Calu3 (cell line): ENCODE data around the gene PGLYRP1. TPM values are rescaled to one million over a fixed set of nuclear protein-coding genes. Genes with fewer than 3 reads are reported as not detected.

Experiments
- Bru-seq: library from RNA; stranded (reverse); fragments of 400-500 nt; gene quantifications from one replicate; lab custom pipeline; 2021; lab: Mats Ljungman, UMichigan
- BruChase-seq, 2 experiments: library from RNA; stranded (reverse); fragments of 400-500 nt; gene quantifications; one replicate each; lab custom pipeline; 2021; lab: Mats Ljungman, UMichigan
- BruUV-seq: library from RNA; stranded (reverse); fragments of 400-500 nt; replicated peaks from 2 replicates; lab custom pipeline; 2021; lab: Mats Ljungman, UMichigan
- CTCF ChIA-PET: fragments of 300-600 bp; sonication (Branson Sonifier 250); formaldehyde crosslinking; loops from one replicate; lab custom pipeline; 2022; ENCODE audit warnings: antibody characterized with exemption; lab: Charles Lee
- DNase-seq: peaks from one replicate; pipeline ENCODE4 v3.0.0; 2022
- H3K27ac Mint-ChIP-seq: one replicate; pipeline ENCODE4 v1.8.0; 2022; ENCODE audit warnings: mixed read lengths; ENCODE audit not compliant: unreplicated experiment
- H3K27me3 Mint-ChIP-seq: one replicate; pipeline ENCODE4 v1.8.0; 2022; ENCODE audit warnings: mixed read lengths; ENCODE audit not compliant: unreplicated experiment
- H3K36me3 Mint-ChIP-seq: one replicate; pipeline ENCODE4 v1.8.0; 2022; ENCODE audit warnings: mild to moderate bottlenecking, moderate library complexity, mixed read lengths; ENCODE audit not compliant: insufficient read depth, unreplicated experiment
- H3K4me1 Mint-ChIP-seq: one replicate; pipeline ENCODE4 v1.8.0; 2022; ENCODE audit warnings: mild to moderate bottlenecking, low read depth, mixed read lengths; ENCODE audit not compliant: unreplicated experiment
- H3K4me3 Mint-ChIP-seq: one replicate; pipeline ENCODE4 v1.8.0; 2022; ENCODE audit warnings: mild to moderate bottlenecking, low read depth, moderate library complexity, mixed read lengths; ENCODE audit not compliant: unreplicated experiment
- H3K9me3 Mint-ChIP-seq: one replicate; pipeline ENCODE4 v1.8.0; 2022; ENCODE audit warnings: low read depth, mixed read lengths; ENCODE audit not compliant: unreplicated experiment
- intact Hi-C: fragments of 100-400 bp; cut with micrococcal nuclease; formaldehyde crosslinking; loops from one replicate; pipeline ENCODE4 v1.10.0; 2022; ENCODE audit not compliant: unreplicated experiment
- long read RNA-seq: library from polyadenylated mRNA; stranded (forward); transcript quantifications from one replicate; pipeline ENCODE4 v2.0.0, GENCODE V29; 2022
- total RNA-seq: library from RNA; stranded (reverse); gene quantifications from 2 replicates; pipeline ENCODE4 v1.2.3, GENCODE V29; 2022
- TF ChIP-seq, protein P1 (sequence below): fragments of 200-600 bp; IDR thresholded peaks from one replicate; pipeline ENCODE4 v1.8.0; 2022; ENCODE audit warnings: antibody characterized with exemption; ENCODE audit not compliant: unreplicated experiment

The PGLYRP1 gene, protein sequence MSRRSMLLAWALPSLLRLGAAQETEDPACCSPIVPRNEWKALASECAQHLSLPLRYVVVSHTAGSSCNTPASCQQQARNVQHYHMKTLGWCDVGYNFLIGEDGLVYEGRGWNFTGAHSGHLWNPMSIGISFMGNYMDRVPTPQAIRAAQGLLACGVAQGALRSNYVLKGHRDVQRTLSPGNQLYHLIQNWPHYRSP
- total RNA-seq = not detected in 2 replicates
- not detected for Bru-seq, nascent RNA
- not detected for BruChase-seq, experiment 1, labeled RNA remaining after a 6-hour chase
- BruChase-seq, experiment 2, labeled RNA remaining after a 2-hour chase = not detected
- long read RNA-seq, partial matches to known transcripts = 0 of 8 reads
- long read RNA-seq, other reads (novel, unspliced or antisense) = 8 of 8 reads

DNA sequence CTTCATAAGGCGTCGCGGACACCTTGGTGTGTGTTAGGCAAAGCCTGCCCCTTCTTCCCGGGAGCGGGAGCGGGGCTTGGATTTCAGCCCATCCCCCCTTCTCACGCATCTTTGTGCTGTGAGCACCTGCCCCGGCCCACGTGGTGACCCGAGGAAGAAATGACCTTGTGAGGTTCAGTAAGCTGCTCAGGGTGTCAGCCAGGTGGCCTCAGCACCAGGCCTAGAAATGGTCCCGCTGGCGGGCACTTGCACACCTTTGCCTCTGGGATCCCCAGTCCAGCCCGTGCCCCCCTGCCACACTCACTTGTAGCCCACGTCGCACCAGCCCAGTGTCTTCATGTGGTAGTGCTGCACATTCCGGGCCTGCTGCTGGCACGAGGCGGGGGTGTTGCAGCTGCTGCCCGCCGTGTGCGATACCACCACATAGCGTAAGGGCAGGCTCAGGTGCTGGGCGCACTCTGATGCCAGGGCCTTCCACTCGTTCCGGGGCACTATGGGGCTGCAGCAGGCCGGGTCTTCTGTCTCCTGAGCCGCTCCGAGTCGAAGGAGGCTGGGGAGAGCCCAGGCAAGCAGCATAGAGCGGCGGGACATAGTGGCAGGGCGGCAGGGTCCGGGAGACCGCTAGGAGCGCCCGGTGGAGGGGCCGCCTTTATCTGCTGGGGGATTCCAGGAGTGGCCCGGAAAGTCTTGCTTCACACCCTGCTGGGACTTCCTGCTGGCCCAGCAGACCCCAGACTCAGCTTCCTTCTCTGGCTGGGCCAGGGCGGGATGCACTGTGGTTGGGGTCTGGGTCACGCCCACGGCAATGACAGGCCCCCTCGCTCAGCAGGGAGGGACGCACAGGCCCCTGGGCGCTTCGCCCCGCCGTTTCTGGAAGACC lies at the start of gene PGLYRP1:
PGLYRP1 (minus strand) TSS at position 623 of the 880 bp plus-strand sequence; CDS start at position 591, 32 bp downstream.
- Mint-ChIP-seq H3K36me3 (no peaks in the 10 kb centered on the region), H3K27me3 (no peaks in the 10 kb centered on the region), H3K4me3 (no peak within 1 kb of the TSS), H3K4me1 (no peaks in the 10 kb centered on the region), H3K27ac (no peak within 1 kb of the TSS), H3K9me3 (no peaks in the 10 kb centered on the region)
- TF ChIP-seq, protein P1, sequence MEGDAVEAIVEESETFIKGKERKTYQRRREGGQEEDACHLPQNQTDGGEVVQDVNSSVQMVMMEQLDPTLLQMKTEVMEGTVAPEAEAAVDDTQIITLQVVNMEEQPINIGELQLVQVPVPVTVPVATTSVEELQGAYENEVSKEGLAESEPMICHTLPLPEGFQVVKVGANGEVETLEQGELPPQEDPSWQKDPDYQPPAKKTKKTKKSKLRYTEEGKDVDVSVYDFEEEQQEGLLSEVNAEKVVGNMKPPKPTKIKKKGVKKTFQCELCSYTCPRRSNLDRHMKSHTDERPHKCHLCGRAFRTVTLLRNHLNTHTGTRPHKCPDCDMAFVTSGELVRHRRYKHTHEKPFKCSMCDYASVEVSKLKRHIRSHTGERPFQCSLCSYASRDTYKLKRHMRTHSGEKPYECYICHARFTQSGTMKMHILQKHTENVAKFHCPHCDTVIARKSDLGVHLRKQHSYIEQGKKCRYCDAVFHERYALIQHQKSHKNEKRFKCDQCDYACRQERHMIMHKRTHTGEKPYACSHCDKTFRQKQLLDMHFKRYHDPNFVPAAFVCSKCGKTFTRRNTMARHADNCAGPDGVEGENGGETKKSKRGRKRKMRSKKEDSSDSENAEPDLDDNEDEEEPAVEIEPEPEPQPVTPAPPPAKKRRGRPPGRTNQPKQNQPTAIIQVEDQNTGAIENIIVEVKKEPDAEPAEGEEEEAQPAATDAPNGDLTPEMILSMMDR = no peak
- intact Hi-C loops = loop anchor here (10.0 kb wide), 1 partner anchor 162 kb away; no protein-coding TSS in a partner anchor
- BruUV-seq = no TSS peak
- CTCF ChIA-PET = no interaction called here
- DNase-seq = no peak

DNA sequence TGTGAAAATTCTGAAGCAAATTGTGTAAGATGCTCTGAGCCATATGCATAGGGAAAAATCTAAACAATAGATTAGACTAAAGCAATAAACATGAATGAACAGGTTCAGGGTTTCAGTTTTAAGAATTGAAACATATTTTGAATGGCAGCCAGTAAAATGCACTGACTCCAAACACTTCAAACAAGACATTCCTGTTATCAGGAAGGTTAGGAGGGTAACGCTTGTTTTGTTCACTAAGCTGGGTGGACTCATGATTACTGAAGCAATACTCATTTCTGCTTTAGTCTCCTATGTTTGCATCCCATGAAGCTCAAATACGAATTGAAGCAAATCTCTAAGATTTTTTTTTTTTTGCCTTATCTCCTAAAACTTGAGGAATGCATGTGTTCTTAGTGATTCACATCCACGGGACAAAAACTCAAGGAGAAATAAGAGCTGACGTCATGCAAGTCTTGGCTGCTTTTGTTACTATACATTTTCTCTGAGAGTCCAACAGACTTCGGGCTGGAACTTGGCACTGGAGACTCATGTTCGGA lies 47.0 kb upstream of the PGLYRP1 start:
- H3K4me1 Mint-ChIP-seq = peaks cover 15% of the 10 kb centered on the region
- no peak overlapping the region for H3K4me3 Mint-ChIP-seq
- H3K36me3 Mint-ChIP-seq = no peaks in the 10 kb centered on the region
- BruUV-seq = no TSS peak
- TF ChIP-seq, protein P1 = no peak
- no peaks in the 10 kb centered on the region for H3K9me3 Mint-ChIP-seq
- no peak for DNase-seq
- intact Hi-C loops = no loop called here
- peaks cover 100% of the 10 kb centered on the region for H3K27me3 Mint-ChIP-seq
- CTCF ChIA-PET = interaction anchor here (0.7 to 1.1 kb wide), 4 partner anchors 9 to 422 kb away, joined by 3 to 6 read pairs (median 4); no protein-coding TSS in a partner anchor
- H3K27ac Mint-ChIP-seq = no peak overlapping the region

DNA sequence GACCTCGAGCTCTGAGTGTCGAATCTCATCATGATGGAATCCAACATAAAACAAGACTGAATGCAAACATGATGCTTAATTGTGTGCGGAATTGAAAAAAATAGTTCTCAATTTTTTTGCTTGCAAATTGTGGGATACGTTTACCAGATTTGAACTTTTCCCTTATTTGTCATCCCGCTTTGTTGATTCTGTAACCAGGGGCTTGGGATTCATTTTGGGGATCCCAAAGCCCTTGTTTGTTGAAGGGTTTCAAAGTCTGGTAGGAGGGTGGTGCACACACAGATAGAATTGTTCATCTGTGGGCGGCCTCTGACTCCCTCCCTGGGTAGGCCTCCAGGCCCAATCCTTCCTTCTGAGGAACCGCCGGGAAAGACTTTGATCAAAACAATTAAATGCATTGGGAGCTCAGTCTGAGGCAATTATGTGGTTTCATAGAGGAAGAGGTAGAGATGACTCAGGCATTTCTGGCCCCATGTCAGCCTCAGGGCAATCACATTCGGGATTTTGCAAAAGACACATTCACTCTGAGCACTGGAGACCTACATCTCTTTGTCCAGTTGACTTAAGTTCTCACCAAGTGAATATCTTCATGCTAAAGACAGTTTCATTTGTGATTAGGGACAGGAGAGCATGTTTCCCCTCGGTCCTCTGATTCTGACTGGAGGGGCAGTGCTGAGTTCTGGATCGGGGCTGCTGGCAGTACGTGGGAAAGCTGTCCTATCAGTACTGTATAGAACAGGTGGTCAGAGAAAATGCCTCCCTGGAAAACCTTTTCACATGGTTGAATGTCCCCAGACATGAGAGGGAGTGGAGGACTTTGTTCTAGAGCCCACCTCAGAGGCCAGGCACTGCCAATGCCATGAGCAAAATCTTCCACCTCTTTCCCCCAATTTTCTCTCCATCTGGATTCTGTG lies 45.7 kb upstream of the PGLYRP1 start:
- no peak overlapping the region for H3K27ac Mint-ChIP-seq
- H3K36me3 Mint-ChIP-seq = no peaks in the 10 kb centered on the region
- no peaks in the 10 kb centered on the region for H3K9me3 Mint-ChIP-seq
- intact Hi-C loops = no loop called here
- DNase-seq = peak; percentile 43
- CTCF ChIA-PET = interaction anchor here (0.5 to 1.0 kb wide), 7 partner anchors 8 to 562 kb away, joined by 3 to 5 read pairs (median 4); no protein-coding TSS in a partner anchor
- TF ChIP-seq, protein P1 = no peak
- peaks cover 100% of the 10 kb centered on the region for H3K27me3 Mint-ChIP-seq
- H3K4me3 Mint-ChIP-seq = no peak overlapping the region
- BruUV-seq = no TSS peak
- peaks cover 15% of the 10 kb centered on the region for H3K4me1 Mint-ChIP-seq
